ENCODE data around the gene SEPTIN5.
"Not testable (repeated sequence)": the region's sequence is repeated elsewhere in the genome, so short reads cannot be mapped to it uniquely, and the experiment has no call there.

Gene SEPTIN5

GRCh38 chr22:19721330-19722177, 7.3 kb downstream of the SEPTIN5 start:
- DNase-seq = no peak

GRCh38 chr22:19722178-19722981, 8.1 kb downstream of the SEPTIN5 start:
- DNase-seq = no peak

GRCh38 chr22:19722982-19723231, 8.6 kb downstream of the SEPTIN5 start:
- no peak for DNase-seq

- DNase-seq = no peak
Measured at GRCh38 chr22:19723232-19723982, 9.1 kb downstream of the SEPTIN5 start, which contains the start of gene GP1BB. GP1BB (plus strand) TSS chr22:19723539; CDS start chr22:19723570, 31 bp downstream.

- no peak for DNase-seq
Measured at GRCh38 chr22:19723983-19724827, 9.9 kb downstream of the SEPTIN5 start.

GRCh38 chr22:19724927-19725661, 10.8 kb downstream of the SEPTIN5 start:
- DNase-seq = no peak

- not testable (repeated sequence) for DNase-seq
Measured at GRCh38 chr22:19726064-19726788, 11.9 kb downstream of the SEPTIN5 start.

- DNase-seq = peak; percentile 17
Measured at GRCh38 chr22:19727310-19728150, 13.2 kb downstream of the SEPTIN5 start.

GRCh38 chr22:19728271-19728670, 14.0 kb downstream of the SEPTIN5 start:
- no peak for DNase-seq

GRCh38 chr22:19728836-19729235, 14.5 kb downstream of the SEPTIN5 start:
- no peak for DNase-seq

GRCh38 chr22:19729507-19729906, 15.2 kb downstream of the SEPTIN5 start:
- no peak for DNase-seq

GRCh38 chr22:19730198-19730597, 15.9 kb downstream of the SEPTIN5 start:
- no peak for DNase-seq

GRCh38 chr22:19730655-19731360, 16.5 kb downstream of the SEPTIN5 start:
- DNase-seq = peak; percentile 94

GRCh38 chr22:19731361-19732135, 17.2 kb downstream of the SEPTIN5 start:
- DNase-seq = peak; percentile 63

- peak; percentile 60 for DNase-seq
Measured at GRCh38 chr22:19732403-19733113, 18.3 kb downstream of the SEPTIN5 start.

- no peak for DNase-seq
Measured at GRCh38 chr22:19733755-19734154, 19.5 kb downstream of the SEPTIN5 start.

- no peak for DNase-seq
Measured at GRCh38 chr22:19734163-19734562, 19.9 kb downstream of the SEPTIN5 start.

- no peak for DNase-seq
Measured at GRCh38 chr22:19734837-19735382, 20.6 kb downstream of the SEPTIN5 start.

All from NCI-H69 (cell line).